HL-60 (cell line): Measurements from ENCODE around the gene RXRG.
A peak's percentile ranks its signal among the peaks of the same experiment; 100 is the strongest.

ENCODE experiments used
- DNase-seq, 2 experiments: peaks; one replicate each; pipeline ENCODE4 v3.0.0-alpha.2; 2010 to 2020; ENCODE audit warnings: low read depth in 1 of 2, low spot score in 1 of 2
- H3K27ac ChIP-seq: fragments of 250-450 bp; sonication (Bioruptor Pico); replicated peaks from 2 replicates; pipeline ENCODE4 v1.5.1; 2020; ENCODE audit warnings: mild to moderate bottlenecking, moderate library complexity
- H3K27me3 ChIP-seq: fragments of 250-450 bp; sonication (Bioruptor Pico); 2 replicates; pipeline ENCODE4 v1.5.1; 2021; ENCODE audit warnings: mild to moderate bottlenecking, moderate library complexity; ENCODE audit not compliant: insufficient read depth, poor library complexity, severe bottlenecking
- H3K4me3 ChIP-seq: replicated peaks from 2 replicates; pipeline ENCODE4 v1.5.1; 2011; ENCODE audit warnings: mild to moderate bottlenecking, control low read depth, low read length; ENCODE audit not compliant: insufficient read depth
- GABPA ChIP-seq: IDR thresholded peaks from 2 replicates; pipeline ENCODE4 v1.6.1; 2012; ENCODE audit warnings: low read depth
- POLR2AphosphoS5 ChIP-seq: IDR thresholded peaks from 2 replicates; pipeline ENCODE4 v1.6.1; 2012; ENCODE audit warnings: low read depth
- SPI1 ChIP-seq: IDR thresholded peaks from 2 replicates; pipeline ENCODE4 v1.6.1; 2012; ENCODE audit warnings: low read depth, mild to moderate bottlenecking, borderline replicate concordance
- TF ChIP-seq, protein P1 (sequence below): IDR thresholded peaks from 2 replicates; pipeline ENCODE4 v1.6.1; 2012; ENCODE audit warnings: low read depth; ENCODE audit not compliant: insufficient replicate concordance
- TF ChIP-seq, protein P2 (sequence below): IDR thresholded peaks from one replicate; pipeline ENCODE4 v1.5.1; 2011; ENCODE audit warnings: low read length, control low read depth, inconsistent platforms; ENCODE audit not compliant: insufficient read depth

Gene RXRG

DNA sequence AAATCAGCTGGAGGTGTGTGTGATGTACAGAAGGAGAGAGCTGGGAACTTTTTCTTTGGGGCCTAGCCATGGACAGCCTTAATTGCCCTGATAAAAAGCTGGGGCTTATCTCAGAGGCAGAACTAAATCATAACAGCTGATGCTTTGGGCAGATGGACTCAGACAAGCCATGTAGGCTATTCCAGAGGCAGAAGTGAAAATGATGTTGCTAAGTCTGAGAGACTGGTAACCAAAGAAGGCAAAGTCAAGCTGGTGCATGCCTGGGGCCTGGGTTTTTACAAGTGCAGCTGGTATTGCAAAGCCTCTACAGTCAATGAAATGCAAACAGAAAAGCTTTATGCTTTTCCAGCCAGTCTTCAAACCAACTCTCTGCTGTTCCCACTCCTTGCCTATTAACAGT is 49.4 kb downstream of the RXRG start:
- H3K27ac ChIP-seq, result no peak overlapping the region
- no peak for DNase-seq
- H3K27me3 ChIP-seq, result peaks cover 49% of the 10 kb centered on the region
- TF ChIP-seq GABPA (no peak), POLR2AphosphoS5 (no peak), SPI1 (no peak)
- TF ChIP-seq, protein P1, sequence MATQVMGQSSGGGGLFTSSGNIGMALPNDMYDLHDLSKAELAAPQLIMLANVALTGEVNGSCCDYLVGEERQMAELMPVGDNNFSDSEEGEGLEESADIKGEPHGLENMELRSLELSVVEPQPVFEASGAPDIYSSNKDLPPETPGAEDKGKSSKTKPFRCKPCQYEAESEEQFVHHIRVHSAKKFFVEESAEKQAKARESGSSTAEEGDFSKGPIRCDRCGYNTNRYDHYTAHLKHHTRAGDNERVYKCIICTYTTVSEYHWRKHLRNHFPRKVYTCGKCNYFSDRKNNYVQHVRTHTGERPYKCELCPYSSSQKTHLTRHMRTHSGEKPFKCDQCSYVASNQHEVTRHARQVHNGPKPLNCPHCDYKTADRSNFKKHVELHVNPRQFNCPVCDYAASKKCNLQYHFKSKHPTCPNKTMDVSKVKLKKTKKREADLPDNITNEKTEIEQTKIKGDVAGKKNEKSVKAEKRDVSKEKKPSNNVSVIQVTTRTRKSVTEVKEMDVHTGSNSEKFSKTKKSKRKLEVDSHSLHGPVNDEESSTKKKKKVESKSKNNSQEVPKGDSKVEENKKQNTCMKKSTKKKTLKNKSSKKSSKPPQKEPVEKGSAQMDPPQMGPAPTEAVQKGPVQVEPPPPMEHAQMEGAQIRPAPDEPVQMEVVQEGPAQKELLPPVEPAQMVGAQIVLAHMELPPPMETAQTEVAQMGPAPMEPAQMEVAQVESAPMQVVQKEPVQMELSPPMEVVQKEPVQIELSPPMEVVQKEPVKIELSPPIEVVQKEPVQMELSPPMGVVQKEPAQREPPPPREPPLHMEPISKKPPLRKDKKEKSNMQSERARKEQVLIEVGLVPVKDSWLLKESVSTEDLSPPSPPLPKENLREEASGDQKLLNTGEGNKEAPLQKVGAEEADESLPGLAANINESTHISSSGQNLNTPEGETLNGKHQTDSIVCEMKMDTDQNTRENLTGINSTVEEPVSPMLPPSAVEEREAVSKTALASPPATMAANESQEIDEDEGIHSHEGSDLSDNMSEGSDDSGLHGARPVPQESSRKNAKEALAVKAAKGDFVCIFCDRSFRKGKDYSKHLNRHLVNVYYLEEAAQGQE, result no peak
- TF ChIP-seq, protein P2, sequence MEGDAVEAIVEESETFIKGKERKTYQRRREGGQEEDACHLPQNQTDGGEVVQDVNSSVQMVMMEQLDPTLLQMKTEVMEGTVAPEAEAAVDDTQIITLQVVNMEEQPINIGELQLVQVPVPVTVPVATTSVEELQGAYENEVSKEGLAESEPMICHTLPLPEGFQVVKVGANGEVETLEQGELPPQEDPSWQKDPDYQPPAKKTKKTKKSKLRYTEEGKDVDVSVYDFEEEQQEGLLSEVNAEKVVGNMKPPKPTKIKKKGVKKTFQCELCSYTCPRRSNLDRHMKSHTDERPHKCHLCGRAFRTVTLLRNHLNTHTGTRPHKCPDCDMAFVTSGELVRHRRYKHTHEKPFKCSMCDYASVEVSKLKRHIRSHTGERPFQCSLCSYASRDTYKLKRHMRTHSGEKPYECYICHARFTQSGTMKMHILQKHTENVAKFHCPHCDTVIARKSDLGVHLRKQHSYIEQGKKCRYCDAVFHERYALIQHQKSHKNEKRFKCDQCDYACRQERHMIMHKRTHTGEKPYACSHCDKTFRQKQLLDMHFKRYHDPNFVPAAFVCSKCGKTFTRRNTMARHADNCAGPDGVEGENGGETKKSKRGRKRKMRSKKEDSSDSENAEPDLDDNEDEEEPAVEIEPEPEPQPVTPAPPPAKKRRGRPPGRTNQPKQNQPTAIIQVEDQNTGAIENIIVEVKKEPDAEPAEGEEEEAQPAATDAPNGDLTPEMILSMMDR, result no peak
- H3K4me3 ChIP-seq, result no peak overlapping the region

GRCh38 chr1:165392634-165393571 is 52.0 kb downstream of the RXRG start:
- H3K4me3 ChIP-seq, result no peak overlapping the region
- TF ChIP-seq, protein P2, result peak; percentile 79
- TF ChIP-seq, protein P1, result no peak
- TF ChIP-seq SPI1 (peak; percentile 57; the same call in 1 of the 2 replicates), POLR2AphosphoS5 (peak; percentile 97), GABPA (peak; percentile 27; the same call in 1 of the 2 replicates)
- H3K27me3 ChIP-seq, result peaks cover 58% of the 10 kb centered on the region
- DNase-seq, result peak; percentile 94 to 97
- H3K27ac ChIP-seq, result no peak overlapping the region

DNA sequence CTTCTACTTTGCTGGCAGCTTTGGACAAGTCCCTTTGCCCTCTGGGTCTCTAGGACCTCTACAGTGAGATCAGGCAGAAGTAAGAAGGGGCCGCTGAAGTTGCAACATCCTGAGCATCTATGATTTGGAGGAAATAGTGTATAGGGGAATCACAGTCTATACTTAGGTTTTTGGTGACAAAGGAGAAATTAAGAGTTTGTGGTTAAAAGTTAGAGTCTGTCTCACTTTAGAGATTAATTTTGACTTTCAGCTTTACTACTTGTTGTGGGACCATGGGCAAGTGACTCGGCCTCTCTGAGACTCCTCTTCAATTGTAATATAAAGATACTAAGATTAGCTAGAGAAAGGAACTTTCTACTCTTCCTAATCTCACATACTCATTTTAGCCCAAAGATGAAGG is 55.3 kb downstream of the RXRG start:
- peaks cover 53% of the 10 kb centered on the region for H3K27me3 ChIP-seq
- TF ChIP-seq GABPA (no peak), SPI1 (no peak), POLR2AphosphoS5 (no peak)
- TF ChIP-seq, protein P1, result no peak
- TF ChIP-seq, protein P2, result no peak
- H3K4me3 ChIP-seq, result no peak overlapping the region
- DNase-seq, result no peak
- H3K27ac ChIP-seq, result no peak overlapping the region
